Right cardiac atrium (tissue), 5 donors: ENCODE results near the gene SLC51B. TPM values are rescaled to one million over a fixed set of nuclear protein-coding genes. Genes with fewer than 3 reads are reported as not detected.
A peak's percentile ranks its signal among the peaks of the same experiment; 100 is the strongest.

Source experiments
- ATAC-seq, 2 donors: fragments of 200-7000 bp; cut with Tn5 transposase; one replicate each; pipeline versions ENCODE4 v1.8.0 to v1.9.1; 2020; ENCODE audit warnings: moderate library complexity in 2 of 2, mild to moderate bottlenecking in 1 of 2
- DNase-seq, 3 donors: peaks; one replicate each; pipeline ENCODE4 v3.0.0-alpha.2; 2020
- H3K27ac ChIP-seq: one replicate; pipeline ENCODE4 v1.5.1; 2013; ENCODE audit warnings: mild to moderate bottlenecking, low read length, control low read depth, moderate library complexity
- H3K27me3 ChIP-seq: one replicate; pipeline ENCODE4 v1.6.1; 2013; ENCODE audit not compliant: control insufficient read depth, insufficient read depth
- H3K4me1 ChIP-seq: one replicate; pipeline ENCODE4 v1.6.1; 2013; ENCODE audit warnings: low read length; ENCODE audit not compliant: control insufficient read depth, insufficient read depth
- H3K4me3 ChIP-seq: one replicate; pipeline ENCODE4 v1.5.1; 2013; ENCODE audit warnings: low read length, control low read depth
- H3K9me3 ChIP-seq: one replicate; pipeline ENCODE4 v1.6.1; 2013; ENCODE audit warnings: low read length; ENCODE audit not compliant: control insufficient read depth
- WGBS: extraction: QIAGEN DNeasy Blood & Tissue Kit; methylation state at CpG from one replicate; pipeline ENCODE4 v1.1.7; 2013; 5-methylcytosine and 5-hydroxymethylcytosine counted together
- intact Hi-C, 4 donors: fragments of 100-400 bp; cut with DNase I; formaldehyde crosslinking; loops; one replicate each; pipeline versions ENCODE4 v1.11.0 to v1.14.0; 2022 to 2023
- polyA plus RNA-seq: library from polyadenylated mRNA; stranded (reverse); fragments of 200-250 nt; gene quantifications from one replicate; pipeline ENCODE4 v1.2.3, GENCODE V29; 2013
- total RNA-seq, 4 donors: library from RNA; stranded (reverse); fragmentation: NEBNext Ultra II Directional; extraction: Animal tissue kit (Norgen Biotek cat#: 25700); gene quantifications; one replicate each; pipeline ENCODE4 v1.2.1, GENCODE V29; 2021
- donor health status: healthy with polysubstance abuse.
- donor health status: DM: no; HTN: yes; CAD: no.
- donor health status: DM: no; HTN: no; CAD: no.
- donor health status: DM: no; HTN: yes; CAD: no; lungs with severe emphysema.
- donor health status: DM: yes; HTN: yes; CAD: no.

SLC51B gene
- total and polyA plus RNA-seq, 5 donors = not detected

DNA sequence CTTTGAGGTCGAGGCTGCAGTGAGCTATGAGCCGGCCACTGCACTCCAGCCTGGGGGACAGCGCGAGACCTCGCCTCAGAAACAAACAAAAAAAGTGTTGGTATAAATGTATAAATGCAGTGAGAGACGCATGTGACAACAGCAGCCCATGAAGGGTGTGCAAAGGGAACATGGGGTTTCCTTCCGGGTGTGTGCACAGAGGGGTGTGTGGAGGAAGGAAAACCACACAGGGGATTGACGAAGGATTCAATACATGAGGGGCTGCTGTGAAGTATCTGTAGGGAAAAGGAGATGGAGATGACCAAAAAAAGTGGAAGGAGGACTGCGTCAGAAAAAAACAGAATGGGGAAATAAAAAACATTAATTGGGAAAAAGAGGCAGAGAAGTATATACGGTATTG is 16.8 kb upstream of the SLC51B start:
- Histone ChIP-seq H3K27ac (no peak overlapping the region), H3K4me3 (peak overlapping the region; percentile 75), H3K27me3 (no peaks in the 10 kb centered on the region), H3K4me1 (peaks cover 7% of the 10 kb centered on the region), H3K9me3 (no peaks in the 10 kb centered on the region)
- 54% methylated on average over 10 of the region's 10 CpGs for WGBS
- DNase-seq (no peak), ATAC-seq (peak in 1 of 2 donors; percentile 9)
- intact Hi-C loops = no loop called here

DNA sequence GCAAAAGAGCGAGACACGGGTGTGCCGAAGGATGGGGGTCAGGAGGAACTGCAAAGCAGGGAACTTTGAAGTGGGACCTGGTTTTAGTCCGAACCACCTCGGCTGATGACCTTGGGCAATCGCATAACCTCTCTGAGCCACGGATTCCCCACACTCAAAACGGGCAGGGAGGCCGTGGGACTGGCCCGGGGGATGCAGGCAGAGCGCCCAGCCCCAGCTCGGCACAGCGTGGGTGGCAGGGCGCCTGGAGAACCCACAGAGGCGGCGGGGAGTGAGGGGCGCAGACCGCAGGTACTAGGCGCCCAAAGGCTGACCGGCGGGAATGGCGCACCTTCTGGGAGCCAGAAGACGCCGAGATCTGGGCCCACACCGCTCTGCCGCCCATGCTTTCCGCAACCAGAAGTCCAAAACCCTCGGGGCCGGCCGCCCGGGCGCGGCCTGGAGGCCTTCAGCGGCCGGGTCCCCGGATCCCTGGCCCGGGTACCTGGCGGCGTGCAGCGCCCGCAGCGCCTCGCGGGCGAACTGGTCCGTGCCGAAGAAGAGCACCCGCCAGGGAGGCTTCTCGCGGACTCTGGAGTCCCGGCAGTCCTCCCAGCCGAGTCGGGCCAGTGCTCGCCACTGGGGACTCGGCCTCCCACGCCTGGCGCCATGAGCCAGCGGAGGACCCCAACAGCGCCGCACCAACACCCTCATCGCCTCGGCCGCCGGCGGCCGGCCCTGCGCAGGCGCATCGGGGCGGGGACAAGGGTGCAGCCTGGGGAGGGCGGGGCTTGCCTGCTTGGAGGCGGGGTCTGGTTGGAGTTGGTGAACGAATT is 16.1 kb upstream of the SLC51B start, which contains the start of gene MTFMT:
Gene MTFMT, minus strand, starts transcription at position 719 of the 815 bp plus-strand sequence. Its CDS starts 26 bp downstream, at position 693.
- H3K27me3 ChIP-seq = no peaks in the 10 kb centered on the region
- peaks cover 7% of the 10 kb centered on the region for H3K4me1 ChIP-seq
- intact Hi-C loops = no loop called here
- H3K27ac ChIP-seq = peak within 1 kb of the TSS; percentile 39
- ATAC-seq (peak; percentile 96 to 97), DNase-seq (peak; percentile 94 to 98 (median 98))
- H3K4me3 ChIP-seq = peak within 1 kb of the TSS; percentile 75
- no peaks in the 10 kb centered on the region for H3K9me3 ChIP-seq
- under 1% methylated on average over 73 of the region's 73 CpGs for WGBS

DNA sequence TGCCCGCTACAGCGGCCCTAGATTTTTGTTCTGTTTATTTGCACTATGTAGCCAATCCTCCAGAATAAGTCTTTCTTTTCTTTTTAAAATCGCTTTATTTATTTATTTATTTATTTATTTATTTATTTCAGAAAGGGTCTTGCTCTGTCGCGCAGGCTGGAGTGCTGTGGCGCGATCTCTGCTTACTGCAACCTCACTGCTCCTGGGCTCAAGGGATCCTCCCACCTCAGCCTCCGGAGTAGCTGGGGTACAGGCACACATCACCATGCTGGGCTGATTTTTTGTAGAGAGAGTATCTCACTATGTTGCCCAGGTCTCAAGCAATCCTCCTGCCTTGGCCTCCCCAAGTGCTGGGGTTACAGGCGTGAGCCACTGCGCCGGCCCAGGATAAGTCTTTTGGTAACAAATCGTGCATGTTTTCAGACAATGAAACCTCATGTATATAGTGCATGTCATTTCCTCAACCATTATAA is 15.4 kb upstream of the SLC51B start:
- H3K4me3 ChIP-seq = peak overlapping the region; percentile 75
- WGBS = 63% methylated on average over 12 of the region's 12 CpGs
- DNase-seq (no peak), ATAC-seq (no peak)
- intact Hi-C loops = loop anchor here in 3 of 4 donors (5.0 to 10.0 kb wide), 2 partner anchors 65 to 73 kb away; no protein-coding TSS in a partner anchor
- no peak overlapping the region for H3K27ac ChIP-seq
- H3K9me3 ChIP-seq = no peaks in the 10 kb centered on the region
- peaks cover 7% of the 10 kb centered on the region for H3K4me1 ChIP-seq
- H3K27me3 ChIP-seq = no peaks in the 10 kb centered on the region

DNA sequence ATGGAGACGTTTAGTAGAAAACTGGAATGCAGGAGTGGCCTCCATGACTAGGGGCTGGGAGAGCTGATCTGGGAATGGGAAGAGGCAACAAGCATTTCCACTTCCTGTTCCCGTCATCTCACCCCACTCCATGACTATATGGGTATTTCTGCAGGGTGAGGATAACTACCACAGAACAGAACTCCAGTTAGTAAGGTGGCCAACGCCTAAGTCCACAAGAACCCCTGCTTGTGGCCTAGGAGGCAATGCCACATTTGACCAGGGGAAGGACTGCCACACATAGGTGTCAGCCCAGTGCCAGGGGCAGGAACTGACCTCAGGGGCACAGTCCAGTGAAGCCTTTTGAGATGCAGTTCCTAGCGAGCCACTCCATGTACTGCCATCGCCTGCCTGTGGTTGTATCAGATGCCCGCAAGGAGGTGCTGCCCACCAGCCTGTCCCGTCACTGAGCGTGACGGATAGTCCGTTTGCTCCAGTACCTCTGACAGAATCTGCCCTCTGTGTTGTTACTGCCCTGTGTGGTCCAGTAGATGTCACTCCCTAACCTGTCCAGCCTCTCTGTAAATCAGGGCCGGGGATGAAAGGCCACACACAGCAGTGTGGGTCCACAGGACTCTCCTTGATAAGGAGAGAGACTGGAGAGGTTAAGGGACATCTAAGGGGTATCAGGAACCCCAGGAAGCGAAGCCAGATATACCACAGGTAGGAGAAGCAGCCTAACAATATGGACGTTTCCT is 12.2 kb upstream of the SLC51B start:
- Histone ChIP-seq H3K27me3 (no peaks in the 10 kb centered on the region), H3K4me1 (peaks cover 5% of the 10 kb centered on the region), H3K4me3 (no peak overlapping the region), H3K27ac (no peak overlapping the region), H3K9me3 (no peaks in the 10 kb centered on the region)
- ATAC-seq (peak; percentile 72 to 76), DNase-seq (peak; percentile 51 to 81 (median 77))
- intact Hi-C loops = loop anchor here in 3 of 4 donors (5.0 to 10.0 kb wide), 2 partner anchors 62 to 69 kb away; no protein-coding TSS in a partner anchor
- 30% methylated on average over 13 of the region's 13 CpGs for WGBS

GRCh38 chr15:65033659-65034269 is 11.4 kb upstream of the SLC51B start:
- H3K4me3 ChIP-seq = no peak overlapping the region
- no peak for DNase-seq
- ATAC-seq = peak in 1 of 2 donors; percentile 27

GRCh38 chr15:65034719-65035118 is 10.5 kb upstream of the SLC51B start:
- DNase-seq = no peak
- intact Hi-C loops = loop anchor here in 3 of 4 donors (5.0 to 10.0 kb wide), 2 partner anchors 60 to 68 kb away; no protein-coding TSS in a partner anchor
- ATAC-seq = no peak
- H3K27me3 ChIP-seq = no peaks in the 10 kb centered on the region
- H3K4me1 ChIP-seq = no peaks in the 10 kb centered on the region
- no peak overlapping the region for H3K4me3 ChIP-seq
- no peak overlapping the region for H3K27ac ChIP-seq
- no peaks in the 10 kb centered on the region for H3K9me3 ChIP-seq
- WGBS = 86% methylated on average over 11 of the region's 11 CpGs

More at GRCh38 chr15:65033659-65034269, 11.4 kb upstream of the SLC51B start:
- H3K9me3 ChIP-seq = no peaks in the 10 kb centered on the region
- H3K27me3 ChIP-seq = no peaks in the 10 kb centered on the region
- no peaks in the 10 kb centered on the region for H3K4me1 ChIP-seq
- no peak overlapping the region for H3K27ac ChIP-seq
- intact Hi-C loops = loop anchor here in 3 of 4 donors (5.0 to 10.0 kb wide), 2 partner anchors 61 to 69 kb away; no protein-coding TSS in a partner anchor
- 13% methylated on average over 4 of the region's 4 CpGs for WGBS

- Histone ChIP-seq H3K27ac (no peak overlapping the region), H3K27me3 (no peaks in the 10 kb centered on the region), H3K4me3 (no peak overlapping the region), H3K4me1 (no peaks in the 10 kb centered on the region), H3K9me3 (no peaks in the 10 kb centered on the region)
- ATAC-seq = no peak
- intact Hi-C loops = loop anchor here in 1 of 4 donors (10.0 kb wide), 1 partner anchor 57 kb away; no protein-coding TSS in a partner anchor
- WGBS = 84% methylated on average over 1 of the region's 1 CpG
- no peak for DNase-seq
These were observed 7.9 kb upstream of the SLC51B start for GRCh38 chr15:65037309-65037708.

- intact Hi-C loops = loop anchor here in 1 of 4 donors (10.0 kb wide), 1 partner anchor 56 kb away; no protein-coding TSS in a partner anchor
- Histone ChIP-seq H3K27me3 (no peaks in the 10 kb centered on the region), H3K4me3 (no peak overlapping the region), H3K9me3 (no peaks in the 10 kb centered on the region), H3K4me1 (no peaks in the 10 kb centered on the region), H3K27ac (no peak overlapping the region)
- no peak for ATAC-seq
- 78% methylated on average over 3 of the region's 3 CpGs for WGBS
- no peak for DNase-seq
These were observed 6.8 kb upstream of the SLC51B start for GRCh38 chr15:65038428-65038827.

DNA sequence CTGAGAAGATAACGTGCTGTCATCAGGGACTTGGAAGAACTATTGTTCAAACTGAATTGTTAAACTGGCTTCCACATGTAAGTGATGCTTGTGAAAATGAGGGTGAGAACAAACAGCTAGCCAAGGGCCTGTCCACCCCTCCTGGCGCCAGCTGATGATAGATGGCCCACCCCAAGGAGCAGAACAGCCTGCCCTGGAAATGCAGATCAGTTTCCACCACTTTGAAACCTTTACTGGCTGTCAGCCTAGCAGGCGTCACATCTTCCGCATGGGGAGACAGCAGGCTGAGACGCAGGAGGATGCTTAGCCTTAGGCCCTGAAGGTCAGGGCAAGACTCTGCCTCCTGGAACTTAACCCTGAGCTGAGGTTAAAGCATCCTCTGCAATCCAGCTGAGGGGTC is 6.4 kb upstream of the SLC51B start:
- ATAC-seq = no peak
- intact Hi-C loops = loop anchor here in 1 of 4 donors (10.0 kb wide), 1 partner anchor 56 kb away; no protein-coding TSS in a partner anchor
- no peak overlapping the region for H3K27ac ChIP-seq

DNA sequence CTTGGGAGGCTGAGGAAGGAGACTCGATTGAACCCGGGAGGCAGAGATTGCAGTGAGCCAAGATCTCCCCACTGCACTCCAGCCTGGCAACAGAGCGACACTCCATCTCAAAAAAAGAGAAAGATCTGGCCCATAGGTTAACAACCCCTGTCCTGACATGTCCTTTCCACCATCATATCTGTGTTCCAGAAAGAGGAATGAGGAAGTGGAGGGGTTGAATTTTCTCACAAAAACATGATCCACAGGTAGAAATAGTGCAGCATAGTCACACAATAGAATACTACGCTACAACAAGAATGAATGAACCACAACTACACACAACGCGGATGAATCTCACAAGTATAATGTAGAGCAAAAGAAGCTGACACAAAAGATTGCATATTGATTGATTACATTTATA is 4.7 kb upstream of the SLC51B start:
- Histone ChIP-seq H3K27me3 (no peaks in the 10 kb centered on the region), H3K4me3 (no peak overlapping the region), H3K27ac (no peak overlapping the region), H3K4me1 (no peaks in the 10 kb centered on the region), H3K9me3 (no peaks in the 10 kb centered on the region)
- WGBS = 88% methylated on average over 6 of the region's 6 CpGs
- no peak for ATAC-seq
- intact Hi-C loops = no loop called here
- no peak for DNase-seq

More for the DNA sequence above, 6.4 kb upstream of the SLC51B start:
- WGBS = 43% methylated on average over 5 of the region's 5 CpGs
- H3K4me1 ChIP-seq = no peaks in the 10 kb centered on the region
- H3K27me3 ChIP-seq = no peaks in the 10 kb centered on the region
- no peaks in the 10 kb centered on the region for H3K9me3 ChIP-seq
- DNase-seq = no peak
- H3K4me3 ChIP-seq = no peak overlapping the region
